ENCODE data around the gene MTCL3.
A peak's percentile ranks its signal among the peaks of the same experiment; 100 is the strongest.

MTCL3 gene

DNA sequence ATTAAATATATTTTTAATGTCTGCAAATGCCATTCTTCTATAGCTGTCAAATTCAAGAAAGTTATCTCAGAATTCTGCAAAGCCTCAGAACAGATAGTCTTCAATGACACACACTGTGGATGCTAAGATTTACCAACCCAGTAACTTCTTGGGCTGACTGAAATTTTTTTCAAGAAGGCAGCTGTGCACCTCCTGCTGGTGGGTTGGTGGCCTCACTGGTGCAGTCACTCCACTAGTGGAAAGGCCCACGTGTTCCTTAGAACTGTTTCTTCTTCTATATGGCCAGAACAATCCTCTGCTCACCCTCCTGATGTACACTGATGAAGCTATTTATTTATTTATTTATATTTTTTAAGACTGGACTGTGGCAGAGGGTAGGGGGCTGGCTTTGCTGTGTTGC, 28.1 kb upstream of the MTCL3 start:
- Histone ChIP-seq H3K4me1 (ENCODE audit: control insufficient read depth, low read length) (peaks cover 2% of the 10 kb centered on the region; the same call in 1 of the 2 replicates), H3K36me3 (ENCODE audit: control insufficient read depth, low read length) (no peaks in the 10 kb centered on the region), H3K9me3 (ENCODE audit: control insufficient read depth, insufficient read depth, low read length) (no peaks in the 10 kb centered on the region), H3K27me3 (ENCODE audit: control insufficient read depth, low read length) (peaks cover 2% of the 10 kb centered on the region; the same call in 1 of the 2 replicates), H3F3A (ENCODE audit: control insufficient read depth, insufficient read depth) (no peaks in the 10 kb centered on the region), H3K27ac (ENCODE audit: low read depth, low read length) (no peak overlapping the region), H3K4me2 (ENCODE audit: low read length) (no peak overlapping the region), H4K20me1 (ENCODE audit: control insufficient read depth, insufficient read depth, low read depth, low read length) (no peaks in the 10 kb centered on the region), H3K9me2 (replicated peaks; ENCODE audit: control insufficient read depth, low read length) (no peaks in the 10 kb centered on the region), H3K79me2 (ENCODE audit: control insufficient read depth, low read length) (no peaks in the 10 kb centered on the region), H3K4me3 (ENCODE audit: low read length) (no peak overlapping the region)
- no peak for TF ChIP-seq EZH2phosphoT487 (IDR thresholded peaks at IDR 0.05; ENCODE audit: borderline replicate concordance, low read length)
- TF ChIP-seq CTCF (IDR thresholded peaks at IDR 0.05; ENCODE audit: low read depth, low read length, poor library complexity, severe bottlenecking): no peak

DNA sequence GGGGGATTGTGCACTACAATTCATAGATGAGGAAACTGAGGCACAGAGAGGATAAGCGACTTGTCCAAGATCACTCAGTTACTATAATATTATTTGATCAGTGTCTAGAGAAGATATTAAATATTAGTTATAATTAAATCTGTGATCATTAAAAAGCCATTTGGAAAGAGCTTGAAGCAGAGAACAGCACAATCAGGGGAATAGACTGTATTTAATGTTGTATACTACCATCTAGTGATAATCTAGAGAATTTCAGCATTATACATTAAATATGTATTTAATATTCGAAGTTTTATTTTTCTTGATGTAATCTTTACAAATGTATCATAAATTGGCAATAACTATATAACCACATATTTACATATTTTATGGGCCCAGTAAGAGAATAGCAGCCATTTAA, 20.1 kb upstream of the MTCL3 start:
- H3K9me2 ChIP-seq (replicated peaks; ENCODE audit: control insufficient read depth, low read length): no peaks in the 10 kb centered on the region
- no peaks in the 10 kb centered on the region for H3K9me3 ChIP-seq (ENCODE audit: control insufficient read depth, insufficient read depth, low read length)
- no peak overlapping the region for H3K4me3 ChIP-seq (ENCODE audit: low read length)
- peaks cover 3% of the 10 kb centered on the region; the same call in 1 of the 2 replicates for H3K4me1 ChIP-seq (ENCODE audit: control insufficient read depth, low read length)
- no peak overlapping the region for H3K27ac ChIP-seq (ENCODE audit: low read depth, low read length)
- TF ChIP-seq EZH2phosphoT487 (IDR thresholded peaks at IDR 0.05; ENCODE audit: borderline replicate concordance, low read length) (no peak), CTCF (IDR thresholded peaks at IDR 0.05; ENCODE audit: low read depth, low read length, poor library complexity, severe bottlenecking) (peak; percentile 17)
- no peaks in the 10 kb centered on the region for H3K79me2 ChIP-seq (ENCODE audit: control insufficient read depth, low read length)
- no peaks in the 10 kb centered on the region for H3K36me3 ChIP-seq (ENCODE audit: control insufficient read depth, low read length)
- H3F3A ChIP-seq (ENCODE audit: control insufficient read depth, insufficient read depth): no peaks in the 10 kb centered on the region
- H3K4me2 ChIP-seq (ENCODE audit: low read length): no peak overlapping the region
- peaks cover 4% of the 10 kb centered on the region for H3K27me3 ChIP-seq (ENCODE audit: control insufficient read depth, low read length)
- H4K20me1 ChIP-seq (ENCODE audit: control insufficient read depth, insufficient read depth, low read depth, low read length): no peaks in the 10 kb centered on the region

GRCh38 chr6:127538750-127539264, 19.7 kb upstream of the MTCL3 start:
- no peaks in the 10 kb centered on the region for H3K9me2 ChIP-seq (replicated peaks; ENCODE audit: control insufficient read depth, low read length)
- no peaks in the 10 kb centered on the region for H3K9me3 ChIP-seq (ENCODE audit: control insufficient read depth, insufficient read depth, low read length)
- no peak overlapping the region for H3K27ac ChIP-seq (ENCODE audit: low read depth, low read length)
- peaks cover 4% of the 10 kb centered on the region for H3K27me3 ChIP-seq (ENCODE audit: control insufficient read depth, low read length)
- no peaks in the 10 kb centered on the region for H3K79me2 ChIP-seq (ENCODE audit: control insufficient read depth, low read length)
- H3K4me1 ChIP-seq (ENCODE audit: control insufficient read depth, low read length): peaks cover 3% of the 10 kb centered on the region; the same call in 1 of the 2 replicates
- no peaks in the 10 kb centered on the region for H3K36me3 ChIP-seq (ENCODE audit: control insufficient read depth, low read length)
- H3F3A ChIP-seq (ENCODE audit: control insufficient read depth, insufficient read depth): no peaks in the 10 kb centered on the region
- no peak overlapping the region for H3K4me3 ChIP-seq (ENCODE audit: low read length)
- H4K20me1 ChIP-seq (ENCODE audit: control insufficient read depth, insufficient read depth, low read depth, low read length): no peaks in the 10 kb centered on the region
- no peak for TF ChIP-seq CTCF (IDR thresholded peaks at IDR 0.05; ENCODE audit: low read depth, low read length, poor library complexity, severe bottlenecking)
- TF ChIP-seq EZH2phosphoT487 (IDR thresholded peaks at IDR 0.05; ENCODE audit: borderline replicate concordance, low read length): no peak
- H3K4me2 ChIP-seq (ENCODE audit: low read length): no peak overlapping the region

Data from DOHH2 (cell line).